ENCODE measurements around the gene HOXD4. TPM values are rescaled to one million over a fixed set of nuclear protein-coding genes. Genes with fewer than 3 reads are reported as not detected.

The HOXD4 gene
- total RNA-seq, 1 experiment from 2014 or later: not detected

- no peak overlapping the region for H3K4me3 Mint-ChIP-seq (ENCODE audit: unreplicated experiment)
- intact Hi-C loops (cut with micrococcal nuclease): no loop called here
- ChIA-PET CTCF (no interaction called here), POLR2A (interaction anchor here (0.6 to 0.7 kb wide), 3 partner anchors 9 to 495 kb away, joined by 3 read pairs; no protein-coding TSS in a partner anchor)
- no peak overlapping the region for H3K27ac Mint-ChIP-seq (ENCODE audit: low read depth, unreplicated experiment)
- H3K36me3 Mint-ChIP-seq (ENCODE audit: insufficient read depth, unreplicated experiment): peaks cover 5% of the 10 kb centered on the region
- no peaks in the 10 kb centered on the region for H3K27me3 Mint-ChIP-seq (ENCODE audit: insufficient read depth, unreplicated experiment)
- no peak for TF ChIP-seq CTCF (IDR thresholded peaks at IDR 0.05; ENCODE audit: unreplicated experiment)
- BruUV-seq (replicated peaks): no TSS peak
- no peak for DNase-seq (ENCODE audit: unreplicated experiment)
- H3K4me1 Mint-ChIP-seq (ENCODE audit: insufficient read depth, unreplicated experiment): no peaks in the 10 kb centered on the region
- H3K9me3 Mint-ChIP-seq (ENCODE audit: unreplicated experiment): no peaks in the 10 kb centered on the region
These were observed 6.3 kb downstream of the HOXD4 start for GRCh38 chr2:176157499-176158185.

- POLR2A ChIA-PET: interaction anchor here (0.6 to 0.7 kb wide), 2 partner anchors 8 to 495 kb away, joined by 3 read pairs; no protein-coding TSS in a partner anchor
- CTCF ChIA-PET: no interaction called here
- Mint-ChIP-seq H3K27ac (ENCODE audit: low read depth, unreplicated experiment) (no peak overlapping the region), H3K27me3 (ENCODE audit: insufficient read depth, unreplicated experiment) (no peaks in the 10 kb centered on the region), H3K36me3 (ENCODE audit: insufficient read depth, unreplicated experiment) (peaks cover 5% of the 10 kb centered on the region), H3K9me3 (ENCODE audit: unreplicated experiment) (no peaks in the 10 kb centered on the region), H3K4me3 (ENCODE audit: unreplicated experiment) (no peak overlapping the region), H3K4me1 (ENCODE audit: insufficient read depth, unreplicated experiment) (no peaks in the 10 kb centered on the region)
- intact Hi-C loops (cut with micrococcal nuclease): no loop called here
- no TSS peak for BruUV-seq (replicated peaks)
- no peak for DNase-seq (ENCODE audit: unreplicated experiment)
- no peak for TF ChIP-seq CTCF (IDR thresholded peaks at IDR 0.05; ENCODE audit: unreplicated experiment)
These were observed 6.8 kb downstream of the HOXD4 start for GRCh38 chr2:176158186-176158591.

GRCh38 chr2:176158855-176159662, 7.7 kb downstream of the HOXD4 start:
- no peaks in the 10 kb centered on the region for H3K27me3 Mint-ChIP-seq (ENCODE audit: insufficient read depth, unreplicated experiment)
- ChIA-PET POLR2A (no interaction called here), CTCF (interaction anchor here (0.6 kb wide), 1 partner anchor 399 kb away, joined by 3 read pairs; no protein-coding TSS in a partner anchor)
- intact Hi-C loops (cut with micrococcal nuclease): no loop called here
- no peak overlapping the region for H3K27ac Mint-ChIP-seq (ENCODE audit: low read depth, unreplicated experiment)
- no peak for DNase-seq (ENCODE audit: unreplicated experiment)
- no peaks in the 10 kb centered on the region for H3K4me1 Mint-ChIP-seq (ENCODE audit: insufficient read depth, unreplicated experiment)
- no peak for TF ChIP-seq CTCF (IDR thresholded peaks at IDR 0.05; ENCODE audit: unreplicated experiment)
- H3K36me3 Mint-ChIP-seq (ENCODE audit: insufficient read depth, unreplicated experiment): peaks cover 5% of the 10 kb centered on the region
- BruUV-seq (replicated peaks): no TSS peak
- no peak overlapping the region for H3K4me3 Mint-ChIP-seq (ENCODE audit: unreplicated experiment)
- H3K9me3 Mint-ChIP-seq (ENCODE audit: unreplicated experiment): peaks cover 3% of the 10 kb centered on the region

- H3K27ac Mint-ChIP-seq (ENCODE audit: low read depth, unreplicated experiment): no peak overlapping the region
- H3K4me1 Mint-ChIP-seq (ENCODE audit: insufficient read depth, unreplicated experiment): no peaks in the 10 kb centered on the region
- H3K27me3 Mint-ChIP-seq (ENCODE audit: insufficient read depth, unreplicated experiment): no peaks in the 10 kb centered on the region
- intact Hi-C loops (cut with micrococcal nuclease): no loop called here
- H3K4me3 Mint-ChIP-seq (ENCODE audit: unreplicated experiment): no peak overlapping the region
- BruUV-seq (replicated peaks): no TSS peak
- peaks cover 8% of the 10 kb centered on the region for H3K9me3 Mint-ChIP-seq (ENCODE audit: unreplicated experiment)
- POLR2A ChIA-PET: interaction anchor here (0.7 kb wide), 1 partner anchor 297 kb away, joined by 3 read pairs; no protein-coding TSS in a partner anchor
- DNase-seq (ENCODE audit: unreplicated experiment): no peak
- CTCF ChIA-PET: interaction anchor here (0.6 kb wide), 1 partner anchor 399 kb away, joined by 3 read pairs; no protein-coding TSS in a partner anchor
- H3K36me3 Mint-ChIP-seq (ENCODE audit: insufficient read depth, unreplicated experiment): peaks cover 5% of the 10 kb centered on the region
- TF ChIP-seq CTCF (IDR thresholded peaks at IDR 0.05; ENCODE audit: unreplicated experiment): no peak
These were observed 8.4 kb downstream of the HOXD4 start for GRCh38 chr2:176159663-176160250.
